B cell (primary cell): ENCODE data around the gene SERPINB1. TPM values are rescaled to one million over a fixed set of nuclear protein-coding genes. Genes with fewer than 3 reads are reported as not detected.
"Not testable (repeated sequence)": the region's sequence is repeated elsewhere in the genome, so short reads cannot be mapped to it uniquely, and the experiment has no call there.

Experiments used
- ATAC-seq: fragments of 200-7000 bp; cut with Tn5 transposase; one replicate; pipeline ENCODE4 v1.10.0; 2021; ENCODE audit warnings: low read depth, mild to moderate bottlenecking, moderate number of reproducible peaks, moderate library complexity
- CTCF ChIA-PET: fragments of 350-600 bp; sonication (Branson Sonifier 250); formaldehyde crosslinking; loops from one replicate; lab custom pipeline; 2021; ENCODE audit warnings: antibody characterized with exemption, inconsistent platforms; lab: Charles Lee
- POLR2A ChIA-PET: fragments of 350-600 bp; sonication (Branson Sonifier 250); formaldehyde crosslinking; loops from one replicate; lab custom pipeline; 2021; ENCODE audit warnings: antibody characterized with exemption; lab: Charles Lee
- DNase-seq: peaks from one replicate; pipeline ENCODE4 v3.0.0; 2013
- H2AFZ ChIP-seq: 2 replicates; pipeline ENCODE4 v1.6.1; 2012; ENCODE audit warnings: mild to moderate bottlenecking, low read depth, low read length; ENCODE audit not compliant: insufficient read depth, poor library complexity, severe bottlenecking
- H3K27ac ChIP-seq, 2 donors: 1 replicate in 1 of 2; 2 replicates in 1 of 2; pipeline ENCODE4 v1.5.1; 2012 to 2013; ENCODE audit warnings: low read length in 2 of 2, mild to moderate bottlenecking in 2 of 2, moderate library complexity in 1 of 2
- H3K27me3 ChIP-seq, 4 experiments: fragments of 200-600 bp in 1 of 4; sonication (generic) in 1 of 4; replicated peaks in 1 of 4; 1 replicate in 2 of 4; 2 replicates in 2 of 4; pipeline versions ENCODE4 v1.6.1 to v1.7.0; 2013 to 2016; ENCODE audit warnings: low read length in 3 of 4, mild to moderate bottlenecking in 2 of 4, mixed read lengths in 1 of 4, moderate library complexity in 1 of 4; ENCODE audit not compliant: insufficient read depth in 4 of 4, control insufficient read depth in 3 of 4; ENCODE audit errors: control extremely low read depth in 1 of 4
- H3K36me3 ChIP-seq, 2 experiments: replicated peaks in 1 of 2; 1 replicate in 1 of 2; 2 replicates in 1 of 2; pipeline versions ENCODE4 v1.6.1 to v1.7.1; 2013; ENCODE audit warnings: low read length in 1 of 2; ENCODE audit not compliant: insufficient read depth in 2 of 2, control insufficient read depth in 1 of 2; ENCODE audit errors: control extremely low read depth in 1 of 2, extremely low read depth in 1 of 2
- H3K4me1 ChIP-seq, 2 donors: fragments of 200-600 bp in 1 of 2; sonication (generic) in 1 of 2; 1 replicate in 1 of 2; 2 replicates in 1 of 2; pipeline versions ENCODE4 v1.5.1 to v1.6.1; 2013 to 2017; ENCODE audit warnings: low read length in 2 of 2; ENCODE audit not compliant: control insufficient read depth in 2 of 2, insufficient read depth in 2 of 2
- H3K4me2 ChIP-seq: replicated peaks from 2 replicates; pipeline ENCODE3; 2012; ENCODE audit warnings: mild to moderate bottlenecking, low read depth, low read length; ENCODE audit not compliant: poor library complexity, severe bottlenecking
- H3K4me3 ChIP-seq, 5 experiments: fragments of 200-600 bp in 1 of 5; sonication (generic) in 1 of 5; 1 replicate in 3 of 5; 2 replicates in 2 of 5; pipeline versions ENCODE4 v1.5.1 to v1.7.0; 2011 to 2016; ENCODE audit warnings: low read length in 4 of 5, mild to moderate bottlenecking in 4 of 5, low read depth in 2 of 5, control low read depth in 1 of 5, moderate library complexity in 1 of 5; ENCODE audit not compliant: insufficient read depth in 1 of 5; ENCODE audit errors: control extremely low read depth in 1 of 5, extremely low read depth in 1 of 5
- H3K79me2 ChIP-seq: fragments of 200-600 bp; sonication (generic); one replicate; pipeline ENCODE4 v1.6.0; 2016; ENCODE audit warnings: low read length; ENCODE audit not compliant: control insufficient read depth, insufficient read depth
- H3K9ac ChIP-seq: fragments of 200-600 bp; sonication (generic); 2 replicates; pipeline ENCODE4 v1.6.1; 2017; ENCODE audit warnings: mild to moderate bottlenecking, low read length, moderate library complexity
- H3K9me3 ChIP-seq, 3 donors: one replicate each; pipeline versions ENCODE4 v1.6.1 to v1.7.1; 2013; ENCODE audit warnings: low read length in 2 of 3; ENCODE audit not compliant: control insufficient read depth in 2 of 3, insufficient read depth in 1 of 3; ENCODE audit errors: control extremely low read depth in 1 of 3
- H4K20me1 ChIP-seq: 2 replicates; pipeline ENCODE4 v1.6.0; 2012; ENCODE audit warnings: mild to moderate bottlenecking, low read length; ENCODE audit not compliant: insufficient read depth, control insufficient read depth, poor library complexity, severe bottlenecking
- H3K27ac Mint-ChIP-seq: one replicate; pipeline ENCODE4 v1.8.0; 2021; ENCODE audit warnings: mixed read lengths
- H3K27me3 Mint-ChIP-seq: one replicate; pipeline ENCODE4 v1.8.0; 2021; ENCODE audit warnings: mixed read lengths
- H3K4me1 Mint-ChIP-seq: one replicate; pipeline ENCODE4 v1.8.0; 2021; ENCODE audit warnings: mixed read lengths
- H3K4me3 Mint-ChIP-seq: one replicate; pipeline ENCODE4 v1.8.0; 2021; ENCODE audit warnings: mixed read lengths
- H3K9me3 Mint-ChIP-seq: one replicate; pipeline ENCODE4 v1.8.0; 2022; ENCODE audit warnings: mixed read lengths; ENCODE audit not compliant: insufficient read depth
- EZH2 ChIP-seq: IDR thresholded peaks from 2 replicates; pipeline ENCODE4 v1.6.1; 2012; ENCODE audit warnings: borderline replicate concordance, low read depth, mild to moderate bottlenecking, moderate library complexity, low read length; ENCODE audit not compliant: insufficient read depth, poor library complexity, severe bottlenecking
- WGBS: methylation state at CpG from one replicate; pipeline ENCODE4 v1.1.5; 2013; ENCODE audit warnings: missing lambda C conversion rate; ENCODE audit not compliant: insufficient coverage; 5-methylcytosine and 5-hydroxymethylcytosine counted together
- intact Hi-C: fragments of 100-400 bp; cut with micrococcal nuclease; formaldehyde crosslinking; loops from one replicate; pipeline ENCODE4 v1.10.0; 2022
- polyA plus RNA-seq: library from polyadenylated mRNA; depleted of rRNA; stranded (reverse); fragments of >200 nt; gene quantifications from 2 replicates; pipeline ENCODE4 v1.2.3, GENCODE V29; 2012
- total RNA-seq, 2 donors: library from RNA; stranded (reverse); fragments of 120-200 nt in 1 of 2; gene quantifications; 1 replicate in 1 of 2; 2 replicates in 1 of 2; pipeline versions ENCODE4 v1.2.3 to v1.2.4, GENCODE V29; 2013 to 2022
- TF ChIP-seq, protein P1 (sequence below): fragments of 200-600 bp; IDR thresholded peaks from one replicate; pipeline ENCODE4 v1.8.0; 2022; ENCODE audit warnings: antibody characterized with exemption, mild to moderate bottlenecking

The SERPINB1 gene
- total and polyA plus RNA-seq, 2 donors (not counting 1 experiment from before 2014, with no cell fraction given) = 23.2 to 52.5 TPM

DNA sequence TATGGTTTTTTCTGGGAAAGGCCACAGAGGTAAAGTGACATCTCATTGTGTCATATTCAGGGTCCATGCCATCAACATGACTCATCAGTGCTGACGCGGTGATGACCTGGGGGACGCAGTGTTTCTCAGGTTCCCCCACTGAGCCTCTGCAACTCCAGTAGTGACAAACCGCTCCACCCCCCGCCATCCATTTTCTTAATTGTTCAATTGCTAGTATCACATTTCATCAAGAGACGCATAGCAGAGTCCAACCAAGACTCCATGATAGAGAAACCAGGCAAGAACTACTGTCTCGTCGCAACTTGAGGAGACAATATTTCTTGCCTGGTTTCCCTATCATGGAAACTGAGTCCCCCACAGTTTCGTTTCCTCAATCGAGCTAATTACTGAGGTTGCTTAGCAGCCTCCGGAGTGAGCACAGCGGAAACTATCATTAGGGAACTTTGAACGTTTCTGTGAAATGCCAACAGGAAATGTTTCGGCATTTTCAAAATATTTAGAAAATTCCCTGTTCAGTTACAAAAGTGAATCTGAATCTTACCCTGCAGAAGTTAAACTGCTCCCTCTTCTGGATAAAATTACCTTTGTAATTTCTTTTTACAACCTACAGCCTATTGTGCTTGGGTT lies 12.2 kb upstream of the SERPINB1 start:
- CTCF ChIA-PET = interaction anchor here (0.7 to 2.9 kb wide), 10 partner anchors 12 to 60 kb away, joined by 3 to 9 read pairs (median 4); partner anchors contain the start of gene SERPINB1
- Histone ChIP-seq H4K20me1 (no peaks in the 10 kb centered on the region), H3K4me2 (peak overlapping the region; percentile 79), H3K79me2 (peaks cover 30% of the 10 kb centered on the region), H3K36me3 (peaks cover 0 to 14% of the 10 kb centered on the region in 2 experiments), H3K9ac (peak overlapping the region; percentile 56), H3K4me1 (peaks cover 54 to 62% of the 10 kb centered on the region in 2 donors), H3K27ac (peak overlapping the region; percentile 73 to 84), H3K4me3 (peak overlapping the region in 3 of 5 experiments; percentile 31 to 52 (median 31)), H2AFZ (peak overlapping the region; percentile 2), H3K9me3 (peaks cover 0 to 11% (median 2%) of the 10 kb centered on the region in 3 donors), H3K27me3 (no peaks in the 10 kb centered on the region)
- no peaks in the 10 kb centered on the region for H3K27me3 Mint-ChIP-seq
- no peak for TF ChIP-seq EZH2
- TF ChIP-seq, protein P1, sequence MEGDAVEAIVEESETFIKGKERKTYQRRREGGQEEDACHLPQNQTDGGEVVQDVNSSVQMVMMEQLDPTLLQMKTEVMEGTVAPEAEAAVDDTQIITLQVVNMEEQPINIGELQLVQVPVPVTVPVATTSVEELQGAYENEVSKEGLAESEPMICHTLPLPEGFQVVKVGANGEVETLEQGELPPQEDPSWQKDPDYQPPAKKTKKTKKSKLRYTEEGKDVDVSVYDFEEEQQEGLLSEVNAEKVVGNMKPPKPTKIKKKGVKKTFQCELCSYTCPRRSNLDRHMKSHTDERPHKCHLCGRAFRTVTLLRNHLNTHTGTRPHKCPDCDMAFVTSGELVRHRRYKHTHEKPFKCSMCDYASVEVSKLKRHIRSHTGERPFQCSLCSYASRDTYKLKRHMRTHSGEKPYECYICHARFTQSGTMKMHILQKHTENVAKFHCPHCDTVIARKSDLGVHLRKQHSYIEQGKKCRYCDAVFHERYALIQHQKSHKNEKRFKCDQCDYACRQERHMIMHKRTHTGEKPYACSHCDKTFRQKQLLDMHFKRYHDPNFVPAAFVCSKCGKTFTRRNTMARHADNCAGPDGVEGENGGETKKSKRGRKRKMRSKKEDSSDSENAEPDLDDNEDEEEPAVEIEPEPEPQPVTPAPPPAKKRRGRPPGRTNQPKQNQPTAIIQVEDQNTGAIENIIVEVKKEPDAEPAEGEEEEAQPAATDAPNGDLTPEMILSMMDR = peak; percentile 69
- H3K27ac Mint-ChIP-seq = peak overlapping the region; percentile 98
- WGBS = 17% methylated on average over 11 of the region's 14 CpGs
- H3K4me1 Mint-ChIP-seq = peaks cover 68% of the 10 kb centered on the region
- H3K9me3 Mint-ChIP-seq = peaks cover 3% of the 10 kb centered on the region
- DNase-seq = peak; percentile 85
- POLR2A ChIA-PET = interaction anchor here (1.4 kb wide), 1 partner anchor 48 kb away, joined by 3 read pairs; no protein-coding TSS in a partner anchor
- intact Hi-C loops = loop anchor here (1.0 to 2.0 kb wide), 3 partner anchors 8 to 135 kb away; no protein-coding TSS in a partner anchor
- H3K4me3 Mint-ChIP-seq = peak overlapping the region; percentile 74
- peak; percentile 39 for ATAC-seq

DNA sequence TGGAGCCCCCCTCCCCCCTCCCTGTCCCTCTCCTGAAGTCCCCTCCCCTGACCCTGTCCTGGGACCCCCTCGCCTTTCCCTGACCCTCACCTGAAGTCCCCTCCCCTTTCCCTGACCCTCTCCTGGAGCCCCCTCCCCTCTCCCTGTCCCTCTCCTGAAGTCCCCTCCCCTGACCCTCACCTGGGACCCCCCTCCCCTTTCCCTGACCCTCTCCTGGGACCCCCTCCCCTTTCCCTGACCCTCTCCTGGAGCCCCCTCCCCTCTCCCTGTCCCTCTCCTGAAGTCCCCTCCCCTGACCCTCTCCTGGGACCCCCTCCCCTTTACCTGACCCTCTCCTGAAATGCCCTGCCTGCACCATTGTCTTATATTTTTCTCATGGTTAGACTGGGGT lies 11.7 kb upstream of the SERPINB1 start:
- H3K4me2 ChIP-seq = peak overlapping the region; percentile 79
- DNase-seq, H3K9me3 Mint-ChIP-seq, H3K27me3 ChIP-seq, H4K20me1 ChIP-seq, H3K27me3 Mint-ChIP-seq, ATAC-seq, H3K4me3 ChIP-seq, intact Hi-C loops, H2AFZ ChIP-seq: not testable (repeated sequence)
- peaks cover 0 to 14% of the 10 kb centered on the region in 2 experiments for H3K36me3 ChIP-seq
- H3K27ac ChIP-seq = peak overlapping the region; percentile 73 to 84
- H3K9me3 ChIP-seq = peaks cover 0 to 16% (median 2%) of the 10 kb centered on the region in 3 donors
- Mint-ChIP-seq H3K4me1 (peaks cover 68% of the 10 kb centered on the region), H3K27ac (peak overlapping the region; percentile 98), H3K4me3 (peak overlapping the region; percentile 74)
- 100% methylated on average over 1 of the region's 1 CpG for WGBS
- peaks cover 25% of the 10 kb centered on the region for H3K79me2 ChIP-seq
- ChIA-PET CTCF (interaction anchor here (0.7 to 2.9 kb wide), 8 partner anchors 12 to 61 kb away, joined by 3 to 9 read pairs (median 4); partner anchors contain the start of gene SERPINB1), POLR2A (interaction anchor here (0.7 kb wide), 1 partner anchor 13 kb away, joined by 4 read pairs; no protein-coding TSS in a partner anchor)
- H3K9ac ChIP-seq = peak overlapping the region; percentile 56
- H3K4me1 ChIP-seq = peaks cover 54 to 62% of the 10 kb centered on the region in 2 donors
